H1 (cell line): Measurements from ENCODE around the gene CDH1. TPM values are rescaled to one million over a fixed set of nuclear protein-coding genes. Genes with fewer than 3 reads are reported as not detected.
A peak's percentile ranks its signal among the peaks of the same experiment; 100 is the strongest.

Experiments used
- CTCF ChIA-PET: fragments of 300-600 bp; sonication (Branson Sonifier 250); formaldehyde crosslinking; loops from one replicate; lab custom pipeline; 2021; ENCODE audit not compliant: partially characterized antibody; lab: Charles Lee
- POLR2A ChIA-PET: fragments of 300-600 bp; sonication (Branson Sonifier 250); formaldehyde crosslinking; loops from one replicate; lab custom pipeline; 2021; ENCODE audit warnings: inconsistent platforms; ENCODE audit not compliant: partially characterized antibody; lab: Charles Lee
- DNase-seq, 2 experiments: peaks; one replicate each; pipeline versions ENCODE4 v3.0.0 to v3.0.0-alpha.2; 2010 to 2022; ENCODE audit warnings: low spot score in 2 of 2, low read depth in 1 of 2, mixed read lengths in 1 of 2
- FAIRE-seq: peaks from 2 replicates; lab custom pipeline; 2011; peaks lifted over from hg19 to GRCh38; lab: Jason Lieb, UNC
- H2AFZ ChIP-seq: 2 replicates; pipeline ENCODE4 v1.8.1; 2012; ENCODE audit warnings: low read length, inconsistent platforms
- H2AK5ac ChIP-seq: 2 replicates; pipeline ENCODE4 v1.6.1; 2013; ENCODE audit warnings: low read depth, low read length
- H2BK120ac ChIP-seq: replicated peaks from 2 replicates; pipeline ENCODE3; 2013; ENCODE audit warnings: low read depth, low read length, inconsistent platforms
- H2BK12ac ChIP-seq: 2 replicates; pipeline ENCODE4 v1.6.1; 2013; ENCODE audit warnings: low read depth, low read length
- H2BK15ac ChIP-seq: 2 replicates; pipeline ENCODE4 v1.6.1; 2013; ENCODE audit warnings: low read length
- H2BK20ac ChIP-seq: 2 replicates; pipeline ENCODE4 v1.6.1; 2013; ENCODE audit warnings: low read length
- H2BK5ac ChIP-seq: 2 replicates; pipeline ENCODE4 v1.6.1; 2013; ENCODE audit warnings: low read depth, low read length
- H3K14ac ChIP-seq: 2 replicates; pipeline ENCODE4 v1.6.1; 2013; ENCODE audit warnings: inconsistent platforms; ENCODE audit not compliant: insufficient read length
- H3K18ac ChIP-seq: 2 replicates; pipeline ENCODE4 v1.6.1; 2013; ENCODE audit warnings: low read length; ENCODE audit errors: extremely low read depth
- H3K23ac ChIP-seq: 2 replicates; pipeline ENCODE4 v1.6.1; 2013; ENCODE audit warnings: inconsistent platforms; ENCODE audit not compliant: insufficient read length
- H3K23me2 ChIP-seq: 2 replicates; pipeline ENCODE4 v1.6.1; 2013; ENCODE audit warnings: low read depth, low read length
- H3K27ac ChIP-seq: 2 replicates; pipeline ENCODE4 v1.6.1; 2011; ENCODE audit warnings: low read depth, low read length, inconsistent platforms
- H3K27me3 ChIP-seq, 4 experiments: replicated peaks in 1 of 4; 1 replicate in 1 of 4; 2 replicates in 3 of 4; pipeline versions ENCODE4 v1.6.1 to v1.8.1; 2011 to 2013; ENCODE audit warnings: low read length in 3 of 4, mild to moderate bottlenecking in 3 of 4, inconsistent platforms in 2 of 4, mixed read lengths in 2 of 4, moderate library complexity in 1 of 4; ENCODE audit not compliant: control insufficient read depth in 3 of 4, insufficient read depth in 3 of 4; ENCODE audit errors: extremely low read depth in 1 of 4
- H3K36me3 ChIP-seq, 4 experiments: 2 replicates each; pipeline versions ENCODE4 v1.6.1 to v1.8.1; 2011 to 2013; ENCODE audit warnings: mild to moderate bottlenecking in 4 of 4, low read length in 3 of 4, moderate library complexity in 2 of 4, control low read depth in 1 of 4, inconsistent platforms in 1 of 4; ENCODE audit not compliant: insufficient read depth in 4 of 4, control insufficient read depth in 2 of 4
- H3K4ac ChIP-seq: replicated peaks from 2 replicates; pipeline ENCODE3; 2013; ENCODE audit warnings: low read length, low read depth, mixed read lengths, inconsistent platforms; ENCODE audit not compliant: insufficient read length
- H3K4me1 ChIP-seq, 4 experiments: replicated peaks in 1 of 4; 1 replicate in 1 of 4; 2 replicates in 3 of 4; pipeline versions ENCODE4 v1.6.1 to v1.8.1; 2011 to 2013; ENCODE audit warnings: low read length in 3 of 4, inconsistent platforms in 2 of 4, mixed read lengths in 1 of 4; ENCODE audit not compliant: insufficient read depth in 4 of 4, control insufficient read depth in 3 of 4
- H3K4me2 ChIP-seq, 2 experiments: 2 replicates each; pipeline versions ENCODE4 v1.6.1 to v1.8.1; 2011 to 2013; ENCODE audit warnings: low read depth in 2 of 2, low read length in 2 of 2, control low read depth in 1 of 2, inconsistent platforms in 1 of 2, mild to moderate bottlenecking in 1 of 2; ENCODE audit not compliant: insufficient read depth in 1 of 2
- H3K4me3 ChIP-seq, 4 experiments: fragments of 200-600, 300-600 bp in 1 of 4; sonication (generic), shearing (Covaris generic), sonication (Bioruptor Twin) in 1 of 4; 2 replicates each; pipeline versions ENCODE4 v1.5.1 to v1.8.1; 2011 to 2016; ENCODE audit warnings: low read length in 4 of 4, low read depth in 3 of 4, control low read depth in 2 of 4, inconsistent platforms in 2 of 4, mild to moderate bottlenecking in 2 of 4, mixed read lengths in 1 of 4, moderate library complexity in 1 of 4; ENCODE audit not compliant: insufficient read depth in 2 of 4; ENCODE audit errors: extremely low read depth in 1 of 4
- H3K56ac ChIP-seq: replicated peaks from 2 replicates; pipeline ENCODE3; 2013; ENCODE audit warnings: low read depth, mild to moderate bottlenecking, mixed read lengths, low read length, inconsistent platforms; ENCODE audit not compliant: insufficient read length
- H3K79me1 ChIP-seq: 2 replicates; pipeline ENCODE4 v1.6.1; 2013; ENCODE audit warnings: low read depth, low read length, control low read depth
- H3K79me2 ChIP-seq, 2 experiments: 2 replicates each; pipeline versions ENCODE4 v1.6.1 to v1.8.1; 2012 to 2013; ENCODE audit warnings: low read length in 2 of 2, mild to moderate bottlenecking in 2 of 2, inconsistent platforms in 1 of 2; ENCODE audit not compliant: insufficient read depth in 2 of 2, control insufficient read depth in 1 of 2
- H3K9ac ChIP-seq, 4 experiments: replicated peaks in 1 of 4; 1 replicate in 1 of 4; 2 replicates in 3 of 4; pipeline versions ENCODE4 v1.6.1 to v1.8.1; 2011 to 2013; ENCODE audit warnings: low read depth in 3 of 4, low read length in 3 of 4, control low read depth in 2 of 4, mild to moderate bottlenecking in 2 of 4, moderate library complexity in 2 of 4, inconsistent platforms in 1 of 4; ENCODE audit errors: extremely low read depth in 1 of 4
- H3K9me3 ChIP-seq, 2 experiments: 2 replicates each; pipeline versions ENCODE4 v1.6.1 to v1.8.1; 2012 to 2013; ENCODE audit warnings: mild to moderate bottlenecking in 2 of 2, moderate library complexity in 2 of 2, control low read depth in 1 of 2, inconsistent platforms in 1 of 2, low read depth in 1 of 2, low read length in 1 of 2, mixed read lengths in 1 of 2; ENCODE audit not compliant: insufficient read depth in 2 of 2
- H4K20me1 ChIP-seq, 2 experiments: replicated peaks in 1 of 2; 2 replicates each; pipeline versions ENCODE3 to v1.8.1; 2011 to 2013; ENCODE audit warnings: inconsistent platforms in 2 of 2, low read length in 2 of 2, mild to moderate bottlenecking in 1 of 2; ENCODE audit not compliant: insufficient read depth in 2 of 2, control insufficient read depth in 1 of 2
- H4K5ac ChIP-seq: 2 replicates; pipeline ENCODE4 v1.6.1; 2013; ENCODE audit warnings: low read length, low read depth, mixed read lengths, inconsistent platforms; ENCODE audit not compliant: insufficient read length
- H4K8ac ChIP-seq: 2 replicates; pipeline ENCODE4 v1.8.0; 2013; ENCODE audit warnings: mild to moderate bottlenecking, moderate library complexity, low read length, inconsistent platforms; ENCODE audit not compliant: insufficient read depth; ENCODE audit errors: extremely low read depth
- H4K91ac ChIP-seq: replicated peaks from 2 replicates; pipeline ENCODE3; 2013; ENCODE audit warnings: low read length, mixed read lengths, inconsistent platforms; ENCODE audit not compliant: insufficient read length
- MAFK ChIP-seq: IDR thresholded peaks from 2 replicates; pipeline ENCODE4 v1.6.1; 2012; ENCODE audit warnings: low read depth, mild to moderate bottlenecking, improper control_type of control experiment, low read length
- NANOG ChIP-seq: IDR thresholded peaks from 2 replicates; pipeline ENCODE4 v1.6.1; 2011; ENCODE audit warnings: low read length, low read depth, mild to moderate bottlenecking, inconsistent platforms; ENCODE audit not compliant: insufficient read depth, poor library complexity, severe bottlenecking
- whole genome bisulfite sequencing, 2 experiments: shearing (Covaris generic) in 1 of 2; methylation state at CpG; one replicate each; pipeline versions ENCODE4 v1.1.6 to v1.1.7; 2013 to 2015; ENCODE audit warnings: low lambda C conversion rate in 2 of 2, mixed read lengths in 2 of 2, inconsistent platforms in 1 of 2, low coverage in 1 of 2, missing lambda C conversion rate in 1 of 2; ENCODE audit not compliant: insufficient replicate concordance in 2 of 2, insufficient coverage in 1 of 2, insufficient read length in 1 of 2; ENCODE audit errors: extremely low coverage in 1 of 2, missing lambda C conversion rate in 1 of 2; 5-methylcytosine and 5-hydroxymethylcytosine counted together
- polyA plus RNA-seq, 7 experiments: library from polyadenylated mRNA; depleted of rRNA in 3 of 7; stranded (reverse) in 5 of 7; unstranded in 2 of 7; fragments of >200 nt in 5 of 7; fragments of 200-250 nt in 2 of 7; gene quantifications; 1 replicate in 5 of 7; 2 replicates in 1 of 7; 4 replicates in 1 of 7; pipeline versions ENCODE4 v1.2.1 to v1.2.3, GENCODE V29; 2011 to 2013; ENCODE audit warnings: missing spikeins in 2 of 7, mixed read lengths in 2 of 7
- total RNA-seq: library from RNA; stranded (reverse); fragmentation: NEBNext Ultra II Directional; extraction: Animal tissue kit (Norgen Biotek cat#: 25700); gene quantifications from 2 replicates; pipeline ENCODE4 v1.2.1, GENCODE V29; 2021

The CDH1 gene
- total and polyA plus RNA-seq, 2 of the 8 experiments (the other 6 are each of a cell fraction or from before 2014, with no cell fraction given) = 133 to 265 TPM

- Histone ChIP-seq H3K9me3 (no peaks in the 10 kb centered on the region), H2AK5ac (no peak overlapping the region), H3K18ac (no peak overlapping the region), H3K79me1 (no peaks in the 10 kb centered on the region), H3K23me2 (no peaks in the 10 kb centered on the region), H3K4ac (no peak overlapping the region), H3K27ac (no peak overlapping the region), H3K79me2 (no peaks in the 10 kb centered on the region), H3K36me3 (peaks cover 0 to 7% (median 1%) of the 10 kb centered on the region in 4 experiments; a peak in 3 of 8 replicates), H3K23ac (no peak overlapping the region), H2BK15ac (no peak overlapping the region), H4K20me1 (peaks cover 0 to 3% of the 10 kb centered on the region in 2 experiments), H3K4me3 (no peak overlapping the region), H2BK5ac (no peak overlapping the region), H3K9ac (no peak overlapping the region), H2BK120ac (no peak overlapping the region), H2BK20ac (no peak overlapping the region), H2AFZ (no peak overlapping the region), H4K8ac (no peak overlapping the region), H3K14ac (no peak overlapping the region), H2BK12ac (no peak overlapping the region), H3K4me1 (0 out of 7 replicates have a peak, but pooled peaks cover 0 to 6% (median 0%) of the 10 kb centered on the region in 4 experiments), H4K5ac (no peak overlapping the region), H4K91ac (no peak overlapping the region), H3K27me3 (no peaks in the 10 kb centered on the region), H3K56ac (no peak overlapping the region), H3K4me2 (no peak overlapping the region)
- FAIRE-seq (no peak), DNase-seq (no peak)
- WGBS, 2 experiments = 84% methylated on average over 4 of the region's 4 CpGs; no CpG with 5 or more reads in 1 of the 2 experiments
- POLR2A ChIA-PET = no interaction called here
- CTCF ChIA-PET = interaction anchor here (1.9 to 2.2 kb wide), 2 partner anchors 13 to 16 kb away, joined by 5 to 9 read pairs; partner anchors contain the start of gene TANGO6
- TF ChIP-seq NANOG (no peak), MAFK (peak; percentile 49; the same call in 1 of the 2 replicates)
Measured at GRCh38 chr16:68859828-68860227, 122.7 kb downstream of the CDH1 start.
